T47D (cell line): ENCODE measurements around the gene MMRN2.
A peak's percentile ranks its signal among the peaks of the same experiment; 100 is the strongest.
"Not testable (repeated sequence)": the region's sequence is repeated elsewhere in the genome, so short reads cannot be mapped to it uniquely, and the experiment has no call there.

Experiments
- DNase-seq, 2 experiments: peaks; one replicate each; pipeline versions ENCODE4 v3.0.0 to v3.0.0-alpha.2; 2011 to 2012; ENCODE audit warnings: low read depth in 1 of 2, low spot score in 1 of 2
- JUND ChIP-seq: IDR thresholded peaks from 2 replicates; pipeline ENCODE4 v1.6.1; 2012; ENCODE audit warnings: low read depth
- in situ Hi-C: cut with HindIII; loops from 2 replicates; pipeline ENCODE4 v1.10.0; 2016; ENCODE audit warnings: low sequenced_read_pairs, low pct_unique_long_range_greater_than_20kb

Gene MMRN2

GRCh38 chr10:86979296-86979818 is 21.9 kb upstream of the MMRN2 start:
- in situ Hi-C loops: no loop called here
- no peak for DNase-seq
- TF ChIP-seq JUND: no peak

- in situ Hi-C loops, DNase-seq: not testable (repeated sequence)
Measured at GRCh38 chr10:86978457-86978856, 21.0 kb upstream of the MMRN2 start.

GRCh38 chr10:86976362-86977056 is 19.1 kb upstream of the MMRN2 start:
- in situ Hi-C loops: no loop called here
- no peak for TF ChIP-seq JUND
- no peak for DNase-seq

GRCh38 chr10:86974484-86974883 is 17.1 kb upstream of the MMRN2 start:
- DNase-seq: no peak
- TF ChIP-seq JUND: no peak
- in situ Hi-C loops: no loop called here

GRCh38 chr10:86972613-86973380 is 15.4 kb upstream of the MMRN2 start:
- TF ChIP-seq JUND: no peak
- in situ Hi-C loops: no loop called here
- no peak for DNase-seq

GRCh38 chr10:86971232-86971991 is 14.0 kb upstream of the MMRN2 start:
- TF ChIP-seq JUND: no peak
- DNase-seq: peak; percentile 80 to 93
- in situ Hi-C loops: no loop called here

GRCh38 chr10:86970982-86971231 is 13.5 kb upstream of the MMRN2 start:
- DNase-seq: no peak
- in situ Hi-C loops: no loop called here
- no peak for TF ChIP-seq JUND

- no peak for TF ChIP-seq JUND
- in situ Hi-C loops: no loop called here
- DNase-seq: peak; percentile 81 to 86
Measured at GRCh38 chr10:86970162-86970981, 13.0 kb upstream of the MMRN2 start.

GRCh38 chr10:86969421-86970041 is 12.1 kb upstream of the MMRN2 start:
- peak in 1 of 2 experiments; percentile 57 for DNase-seq
- in situ Hi-C loops: no loop called here
- no peak for TF ChIP-seq JUND

GRCh38 chr10:86968994-86969355 is 11.6 kb upstream of the MMRN2 start:
- DNase-seq: no peak
- in situ Hi-C loops: no loop called here
- TF ChIP-seq JUND: no peak

GRCh38 chr10:86968271-86968993 is 11.0 kb upstream of the MMRN2 start, which contains the start of gene ADIRF:
Gene ADIRF, plus strand, starts transcription at chr10:86968482. Its CDS starts 63 bp downstream, at chr10:86968545.
- TF ChIP-seq JUND: no peak
- DNase-seq: peak; percentile 73 to 96
- in situ Hi-C loops: no loop called here
